Jurkat, Clone E6-1 (cell line): Measurements from ENCODE around the gene DSG2. TPM values are rescaled to one million over a fixed set of nuclear protein-coding genes. Genes with fewer than 3 reads are reported as not detected.
"Not testable (repeated sequence)": the region's sequence is repeated elsewhere in the genome, so short reads cannot be mapped to it uniquely, and the experiment has no call there.

Experiments
- DNase-seq: peaks from one replicate; pipeline ENCODE4 v3.0.0-alpha.2; 2011; ENCODE audit warnings: low read depth, low spot score
- H3K4me3 ChIP-seq: 2 replicates; pipeline ENCODE4 v1.5.1; 2011; ENCODE audit warnings: mild to moderate bottlenecking, low read length, control low read depth, moderate library complexity
- polyA plus RNA-seq: library from polyadenylated mRNA; unstranded; fragments of >200 nt; gene quantifications from one replicate; pipeline ENCODE4 v1.2.1, GENCODE V29; 2012; ENCODE audit warnings: missing spikeins; ENCODE audit not compliant: insufficient read length, insufficient read depth

DSG2 gene
- 22.7 TPM for polyA plus RNA-seq

GRCh38 chr18:31497836-31498573, at the start of gene DSG2:
DSG2 (plus strand) TSS chr18:31498177; CDS start chr18:31498252, 75 bp downstream.
- DNase-seq, result peak; percentile 15
- H3K4me3 ChIP-seq, result peak within 1 kb of the TSS; percentile 83

GRCh38 chr18:31450409-31450808, 47.6 kb upstream of the DSG2 start:
- DNase-seq, result no peak
- H3K4me3 ChIP-seq, result no peak overlapping the region

- no peak for DNase-seq
- no peak overlapping the region for H3K4me3 ChIP-seq
These were observed 46.4 kb upstream of the DSG2 start for GRCh38 chr18:31451625-31452024.

GRCh38 chr18:31454066-31454708, 43.8 kb upstream of the DSG2 start:
- DNase-seq, result no peak
- no peak overlapping the region for H3K4me3 ChIP-seq

- no peak for DNase-seq
These were observed 28.3 kb upstream of the DSG2 start for GRCh38 chr18:31469629-31470028.

GRCh38 chr18:31478688-31479087, 19.3 kb upstream of the DSG2 start:
- no peak for DNase-seq
- H3K4me3 ChIP-seq, result no peak overlapping the region

More at GRCh38 chr18:31469629-31470028, 28.3 kb upstream of the DSG2 start:
- no peak overlapping the region for H3K4me3 ChIP-seq

GRCh38 chr18:31482051-31482450, 15.9 kb upstream of the DSG2 start:
- H3K4me3 ChIP-seq, result no peak overlapping the region
- no peak for DNase-seq

- H3K4me3 ChIP-seq, result no peak overlapping the region
These were observed 14.6 kb upstream of the DSG2 start for GRCh38 chr18:31483396-31483795.

GRCh38 chr18:31484461-31484860, 13.5 kb upstream of the DSG2 start:
- H3K4me3 ChIP-seq, result no peak overlapping the region
- no peak for DNase-seq

More at GRCh38 chr18:31483396-31483795, 14.6 kb upstream of the DSG2 start:
- DNase-seq, result no peak

GRCh38 chr18:31486165-31486564, 11.8 kb upstream of the DSG2 start:
- no peak for DNase-seq

GRCh38 chr18:31487246-31488015, 10.5 kb upstream of the DSG2 start:
- no peak for DNase-seq
- no peak overlapping the region for H3K4me3 ChIP-seq

More at GRCh38 chr18:31486165-31486564, 11.8 kb upstream of the DSG2 start:
- no peak overlapping the region for H3K4me3 ChIP-seq

- no peak for DNase-seq
- H3K4me3 ChIP-seq, result no peak overlapping the region
These were observed 8.7 kb upstream of the DSG2 start for GRCh38 chr18:31489311-31489710.

- DNase-seq, result no peak
- no peak overlapping the region for H3K4me3 ChIP-seq
These were observed 7.6 kb upstream of the DSG2 start for GRCh38 chr18:31490387-31490786.

GRCh38 chr18:31490833-31491232, 7.1 kb upstream of the DSG2 start:
- H3K4me3 ChIP-seq, result no peak overlapping the region
- DNase-seq, result no peak

- no peak overlapping the region for H3K4me3 ChIP-seq
- DNase-seq, result no peak
These were observed 6.4 kb upstream of the DSG2 start for GRCh38 chr18:31491586-31491985.

GRCh38 chr18:31492671-31493070, 5.3 kb upstream of the DSG2 start:
- no peak overlapping the region for H3K4me3 ChIP-seq
- DNase-seq, result no peak

GRCh38 chr18:31493171-31493570, 4.8 kb upstream of the DSG2 start:
- no peak for DNase-seq
- no peak overlapping the region for H3K4me3 ChIP-seq

- no peak for DNase-seq
These were observed 4.0 kb upstream of the DSG2 start for GRCh38 chr18:31493941-31494340.

GRCh38 chr18:31494705-31495244, 3.2 kb upstream of the DSG2 start:
- DNase-seq, result not testable (repeated sequence)

More at GRCh38 chr18:31493941-31494340, 4.0 kb upstream of the DSG2 start:
- H3K4me3 ChIP-seq, result no peak overlapping the region

More at GRCh38 chr18:31494705-31495244, 3.2 kb upstream of the DSG2 start:
- not testable (repeated sequence) for H3K4me3 ChIP-seq
